Mesothelial cell of epicardium (in vitro differentiated cells): ENCODE measurements around the gene KLC3. TPM values are rescaled to one million over a fixed set of nuclear protein-coding genes. Genes with fewer than 3 reads are reported as not detected.

Experiments used
- DNase-seq, 2 experiments: peaks; one replicate each; pipeline ENCODE4 v3.0.0; 2021; ENCODE audit warnings: low spot score in 2 of 2; ENCODE audit not compliant: unreplicated experiment in 2 of 2
- H3K27ac Mint-ChIP-seq: 2 replicates; pipeline ENCODE4 v1.8.0; 2021; ENCODE audit warnings: mixed read lengths
- H3K27me3 Mint-ChIP-seq: 2 replicates; pipeline ENCODE4 v1.8.0; 2021; ENCODE audit warnings: low read depth, mixed read lengths
- H3K36me3 Mint-ChIP-seq: 2 replicates; pipeline ENCODE4 v1.8.0; 2021; ENCODE audit warnings: mixed read lengths
- H3K4me1 Mint-ChIP-seq: 2 replicates; pipeline ENCODE4 v1.8.0; 2021; ENCODE audit warnings: mixed read lengths
- H3K4me3 Mint-ChIP-seq: 2 replicates; pipeline ENCODE4 v1.8.0; 2021; ENCODE audit warnings: mild to moderate bottlenecking, moderate library complexity, mixed read lengths
- H3K9me3 Mint-ChIP-seq: 2 replicates; pipeline ENCODE4 v1.8.0; 2021; ENCODE audit warnings: mixed read lengths
- CTCF ChIP-seq: fragments of 200-600 bp; sonication (generic); IDR thresholded peaks from one replicate; pipeline ENCODE4 v1.5.0; 2021; ENCODE audit warnings: antibody characterized with exemption; ENCODE audit not compliant: unreplicated experiment
- total RNA-seq: library from RNA; stranded (reverse); gene quantifications from 3 replicates; pipeline ENCODE4 v1.2.1, GENCODE V29; 2021

Gene KLC3
- total RNA-seq, 1 donor from 2014 or later = 6.9 TPM

GRCh38 chr19:45303269-45304060 is 37.1 kb upstream of the KLC3 start:
- Mint-ChIP-seq H3K9me3 (no peaks in the 10 kb centered on the region), H3K4me1 (peaks cover 10% of the 10 kb centered on the region), H3K4me3 (no peak overlapping the region), H3K27me3 (no peaks in the 10 kb centered on the region), H3K27ac (no peak overlapping the region), H3K36me3 (peaks cover 17% of the 10 kb centered on the region)
- DNase-seq = no peak
- no peak for TF ChIP-seq CTCF

- Mint-ChIP-seq H3K4me1 (peaks cover 10% of the 10 kb centered on the region), H3K27ac (no peak overlapping the region), H3K4me3 (no peak overlapping the region), H3K27me3 (no peaks in the 10 kb centered on the region), H3K36me3 (peaks cover 13% of the 10 kb centered on the region), H3K9me3 (no peaks in the 10 kb centered on the region)
- DNase-seq = no peak
- no peak for TF ChIP-seq CTCF
Observed at GRCh38 chr19:45304141-45304926, 36.2 kb upstream of the KLC3 start.

- no peaks in the 10 kb centered on the region for H3K27me3 Mint-ChIP-seq
Observed at GRCh38 chr19:45305007-45305406, 35.5 kb upstream of the KLC3 start.

GRCh38 chr19:45305421-45305820 is 35.1 kb upstream of the KLC3 start:
- Mint-ChIP-seq H3K4me1 (peaks cover 10% of the 10 kb centered on the region), H3K27ac (no peak overlapping the region), H3K27me3 (no peaks in the 10 kb centered on the region), H3K36me3 (peaks cover 6% of the 10 kb centered on the region), H3K9me3 (no peaks in the 10 kb centered on the region), H3K4me3 (no peak overlapping the region)
- TF ChIP-seq CTCF = no peak
- DNase-seq = no peak

More at GRCh38 chr19:45305007-45305406, 35.5 kb upstream of the KLC3 start:
- DNase-seq = no peak
- Mint-ChIP-seq H3K27ac (no peak overlapping the region), H3K36me3 (peaks cover 8% of the 10 kb centered on the region), H3K4me3 (no peak overlapping the region), H3K9me3 (no peaks in the 10 kb centered on the region), H3K4me1 (peaks cover 10% of the 10 kb centered on the region)
- no peak for TF ChIP-seq CTCF

- no peaks in the 10 kb centered on the region for H3K27me3 Mint-ChIP-seq
- no peak for TF ChIP-seq CTCF
- peaks cover 6% of the 10 kb centered on the region for H3K36me3 Mint-ChIP-seq
- H3K27ac Mint-ChIP-seq = no peak overlapping the region
- DNase-seq = no peak
- no peak overlapping the region for H3K4me3 Mint-ChIP-seq
- H3K9me3 Mint-ChIP-seq = no peaks in the 10 kb centered on the region
- peaks cover 10% of the 10 kb centered on the region for H3K4me1 Mint-ChIP-seq
Observed at GRCh38 chr19:45306040-45306439, 34.5 kb upstream of the KLC3 start.
